ENCODE results near the gene RNH1. TPM values are rescaled to one million over a fixed set of nuclear protein-coding genes. Genes with fewer than 3 reads are reported as not detected.
"Not testable (repeated sequence)": the region's sequence is repeated elsewhere in the genome, so short reads cannot be mapped to it uniquely, and the experiment has no call there.

The RNH1 gene
- total and polyA plus RNA-seq, 7 experiments from 2014 or later = 98.6 to 243 (median 136) TPM

- H3K27me3 Mint-ChIP-seq; intact Hi-C loops (cut with micrococcal nuclease); H3K36me3 Mint-ChIP-seq; CTCF ChIA-PET; H3K9me3 Mint-ChIP-seq; H3K4me1 Mint-ChIP-seq; H3K27me3 ChIP-seq (ENCODE audit: control insufficient read depth in 2 of 2, insufficient read depth in 2 of 2, low read length in 2 of 2); H3K4me1 ChIP-seq (ENCODE audit: control insufficient read depth in 2 of 2, insufficient read depth in 2 of 2, low read length in 2 of 2); H3K4me3 Mint-ChIP-seq; H3K4me3 ChIP-seq (ENCODE audit: low read length); H3K36me3 ChIP-seq (ENCODE audit: control insufficient read depth in 2 of 3, insufficient read depth in 3 of 3, low read length in 3 of 3); H3K9me3 ChIP-seq (ENCODE audit: control insufficient read depth in 2 of 3, low read length in 3 of 3); POLR2A ChIA-PET; H3K27ac Mint-ChIP-seq; H3K27ac ChIP-seq (ENCODE audit: low read depth, low read length); ATAC-seq; DNase-seq: not testable (repeated sequence)
Observed at GRCh38 chr11:469026-469683, 37.9 kb downstream of the RNH1 start.

GRCh38 chr11:468493-468892 is 38.5 kb downstream of the RNH1 start:
- Mint-ChIP-seq H3K4me1 (peaks cover 0 to 6% (median 0%) of the 10 kb centered on the region in 7 donors), H3K27me3 (no peaks in the 10 kb centered on the region), H3K4me3 (no peak overlapping the region), H3K9me3 (no peaks in the 10 kb centered on the region), H3K36me3 (peaks cover 0 to 4% (median 0%) of the 10 kb centered on the region in 5 donors), H3K27ac (no peak overlapping the region)
- no peak for DNase-seq
- Histone ChIP-seq H3K27me3 (ENCODE audit: control insufficient read depth in 2 of 2, insufficient read depth in 2 of 2, low read length in 2 of 2) (no peaks in the 10 kb centered on the region), H3K9me3 (ENCODE audit: control insufficient read depth in 2 of 3, low read length in 3 of 3) (no peaks in the 10 kb centered on the region), H3K36me3 (ENCODE audit: control insufficient read depth in 2 of 3, insufficient read depth in 3 of 3, low read length in 3 of 3) (no peaks in the 10 kb centered on the region), H3K4me1 (ENCODE audit: control insufficient read depth in 2 of 2, insufficient read depth in 2 of 2, low read length in 2 of 2) (no peaks in the 10 kb centered on the region), H3K4me3 (ENCODE audit: low read length) (no peak overlapping the region), H3K27ac (ENCODE audit: low read depth, low read length) (no peak overlapping the region)
- ChIA-PET POLR2A (no interaction called here), CTCF (no interaction called here)
- intact Hi-C loops (cut with micrococcal nuclease) = no loop called here
- no peak for ATAC-seq

- Histone ChIP-seq H3K27me3 (ENCODE audit: control insufficient read depth in 2 of 2, insufficient read depth in 2 of 2, low read length in 2 of 2) (no peaks in the 10 kb centered on the region), H3K36me3 (ENCODE audit: control insufficient read depth in 2 of 3, insufficient read depth in 3 of 3, low read length in 3 of 3) (no peaks in the 10 kb centered on the region), H3K4me3 (ENCODE audit: low read length) (no peak overlapping the region), H3K9me3 (ENCODE audit: control insufficient read depth in 2 of 3, low read length in 3 of 3) (no peaks in the 10 kb centered on the region), H3K4me1 (ENCODE audit: control insufficient read depth in 2 of 2, insufficient read depth in 2 of 2, low read length in 2 of 2) (no peaks in the 10 kb centered on the region), H3K27ac (ENCODE audit: low read depth, low read length) (no peak overlapping the region)
- ChIA-PET POLR2A (no interaction called here), CTCF (no interaction called here)
- H3K36me3 Mint-ChIP-seq = peaks cover 0 to 4% (median 0%) of the 10 kb centered on the region in 5 donors
- intact Hi-C loops (cut with micrococcal nuclease) = no loop called here
- H3K4me1 Mint-ChIP-seq = peaks cover 0 to 6% (median 0%) of the 10 kb centered on the region in 7 donors
- DNase-seq = no peak
- no peak for ATAC-seq
- H3K27ac Mint-ChIP-seq = peak overlapping the region in 1 of 9 donors; percentile 55
- no peaks in the 10 kb centered on the region for H3K9me3 Mint-ChIP-seq
- no peaks in the 10 kb centered on the region for H3K27me3 Mint-ChIP-seq
- H3K4me3 Mint-ChIP-seq = no peak overlapping the region
Observed at GRCh38 chr11:468036-468435, 39.0 kb downstream of the RNH1 start.

GRCh38 chr11:465896-466530 is 41.0 kb downstream of the RNH1 start:
- CTCF ChIA-PET = no interaction called here

GRCh38 chr11:464316-464715 is 42.7 kb downstream of the RNH1 start:
- H3K4me3 Mint-ChIP-seq = no peak overlapping the region
- ATAC-seq (no peak), DNase-seq (no peak)
- no peaks in the 10 kb centered on the region for H3K9me3 Mint-ChIP-seq
- peaks cover 0 to 7% (median 0%) of the 10 kb centered on the region in 5 donors for H3K36me3 Mint-ChIP-seq
- H3K4me1 Mint-ChIP-seq = peaks cover 0 to 2% (median 0%) of the 10 kb centered on the region in 7 donors
- CTCF ChIA-PET = interaction anchor here (0.5 kb wide), 1 partner anchor 209 kb away, joined by 3 read pairs; no protein-coding TSS in a partner anchor
- Histone ChIP-seq H3K4me1 (ENCODE audit: control insufficient read depth in 2 of 2, insufficient read depth in 2 of 2, low read length in 2 of 2) (no peaks in the 10 kb centered on the region), H3K9me3 (ENCODE audit: control insufficient read depth in 2 of 3, low read length in 3 of 3) (no peaks in the 10 kb centered on the region), H3K27ac (ENCODE audit: low read depth, low read length) (no peak overlapping the region), H3K4me3 (ENCODE audit: low read length) (no peak overlapping the region), H3K27me3 (ENCODE audit: control insufficient read depth in 2 of 2, insufficient read depth in 2 of 2, low read length in 2 of 2) (no peaks in the 10 kb centered on the region), H3K36me3 (ENCODE audit: control insufficient read depth in 2 of 3, insufficient read depth in 3 of 3, low read length in 3 of 3) (peaks cover 0 to 14% (median 0%) of the 10 kb centered on the region in 3 experiments)
- POLR2A ChIA-PET = no interaction called here
- H3K27me3 Mint-ChIP-seq = no peaks in the 10 kb centered on the region
- H3K27ac Mint-ChIP-seq = no peak overlapping the region
- intact Hi-C loops (cut with micrococcal nuclease) = no loop called here

More at GRCh38 chr11:465896-466530, 41.0 kb downstream of the RNH1 start:
- Mint-ChIP-seq H3K27me3 (no peaks in the 10 kb centered on the region), H3K27ac (no peak overlapping the region), H3K36me3 (peaks cover 0 to 4% (median 0%) of the 10 kb centered on the region in 5 donors), H3K4me3 (no peak overlapping the region), H3K9me3 (no peaks in the 10 kb centered on the region), H3K4me1 (peaks cover 0 to 6% (median 0%) of the 10 kb centered on the region in 7 donors)
- no peaks in the 10 kb centered on the region for H3K27me3 ChIP-seq (ENCODE audit: control insufficient read depth in 2 of 2, insufficient read depth in 2 of 2, low read length in 2 of 2)
- POLR2A ChIA-PET = no interaction called here
- intact Hi-C loops (cut with micrococcal nuclease) = no loop called here
- no peaks in the 10 kb centered on the region for H3K36me3 ChIP-seq (ENCODE audit: control insufficient read depth in 2 of 3, insufficient read depth in 3 of 3, low read length in 3 of 3)
- H3K9me3 ChIP-seq (ENCODE audit: control insufficient read depth in 2 of 3, low read length in 3 of 3) = no peaks in the 10 kb centered on the region
- DNase-seq = no peak
- no peaks in the 10 kb centered on the region for H3K4me1 ChIP-seq (ENCODE audit: control insufficient read depth in 2 of 2, insufficient read depth in 2 of 2, low read length in 2 of 2)
- no peak overlapping the region for H3K27ac ChIP-seq (ENCODE audit: low read depth, low read length)
- ATAC-seq = no peak
- no peak overlapping the region for H3K4me3 ChIP-seq (ENCODE audit: low read length)

- peaks cover 3 to 6% of the 10 kb centered on the region in 2 donors for H3K4me1 ChIP-seq (ENCODE audit: control insufficient read depth in 2 of 2, insufficient read depth in 2 of 2, low read length in 2 of 2)
- no peaks in the 10 kb centered on the region for H3K9me3 ChIP-seq (ENCODE audit: control insufficient read depth in 2 of 3, low read length in 3 of 3)
- ATAC-seq (no peak), DNase-seq (no peak)
- H3K36me3 ChIP-seq (ENCODE audit: control insufficient read depth in 2 of 3, insufficient read depth in 3 of 3, low read length in 3 of 3) = peaks cover 0 to 16% (median 0%) of the 10 kb centered on the region in 3 experiments
- no peak overlapping the region for H3K27ac ChIP-seq (ENCODE audit: low read depth, low read length)
- intact Hi-C loops (cut with micrococcal nuclease) = no loop called here
- Mint-ChIP-seq H3K4me3 (no peak overlapping the region), H3K36me3 (peaks cover 0 to 4% (median 0%) of the 10 kb centered on the region in 5 donors), H3K27ac (no peak overlapping the region), H3K9me3 (no peaks in the 10 kb centered on the region), H3K27me3 (no peaks in the 10 kb centered on the region), H3K4me1 (peaks cover 6 to 9% (median 7%) of the 10 kb centered on the region in 7 donors)
- ChIA-PET CTCF (interaction anchor here (0.7 kb wide), 1 partner anchor 54 kb away, joined by 3 read pairs; no protein-coding TSS in a partner anchor), POLR2A (interaction anchor here (1.0 to 1.6 kb wide), 2 partner anchors 11 to 13 kb away, joined by 3 read pairs; no protein-coding TSS in a partner anchor)
- H3K27me3 ChIP-seq (ENCODE audit: control insufficient read depth in 2 of 2, insufficient read depth in 2 of 2, low read length in 2 of 2) = no peaks in the 10 kb centered on the region
- H3K4me3 ChIP-seq (ENCODE audit: low read length) = no peak overlapping the region
Observed at GRCh38 chr11:462107-462890, 44.7 kb downstream of the RNH1 start.

Measured in naive thymus-derived CD4-positive, alpha-beta T cell (primary cell).